ENCODE results near the gene SRXN1.

The SRXN1 gene

DNA sequence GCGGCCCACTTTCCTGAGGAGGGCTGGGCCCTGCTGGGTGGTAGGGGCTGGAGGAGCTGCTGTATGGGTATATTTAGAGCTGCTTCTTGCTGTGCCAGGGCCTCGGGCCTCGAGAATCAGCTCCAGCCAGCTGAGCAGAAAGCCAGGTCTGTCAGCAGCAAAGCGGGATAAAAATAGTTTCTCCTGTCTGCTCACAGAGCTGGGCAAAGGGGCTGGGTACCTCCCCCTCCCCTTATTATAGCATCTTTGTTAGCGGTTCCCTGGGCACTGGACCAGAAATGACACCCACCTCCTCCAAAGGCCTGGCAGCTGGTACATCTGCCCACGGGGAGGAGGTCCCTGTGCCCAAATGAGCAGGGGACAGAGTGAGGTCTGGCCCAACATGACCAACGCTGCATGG is 16.6 kb upstream of the SRXN1 start:
- no peak for DNase-seq (ENCODE audit: low read depth)
- TF ChIP-seq, protein P1, sequence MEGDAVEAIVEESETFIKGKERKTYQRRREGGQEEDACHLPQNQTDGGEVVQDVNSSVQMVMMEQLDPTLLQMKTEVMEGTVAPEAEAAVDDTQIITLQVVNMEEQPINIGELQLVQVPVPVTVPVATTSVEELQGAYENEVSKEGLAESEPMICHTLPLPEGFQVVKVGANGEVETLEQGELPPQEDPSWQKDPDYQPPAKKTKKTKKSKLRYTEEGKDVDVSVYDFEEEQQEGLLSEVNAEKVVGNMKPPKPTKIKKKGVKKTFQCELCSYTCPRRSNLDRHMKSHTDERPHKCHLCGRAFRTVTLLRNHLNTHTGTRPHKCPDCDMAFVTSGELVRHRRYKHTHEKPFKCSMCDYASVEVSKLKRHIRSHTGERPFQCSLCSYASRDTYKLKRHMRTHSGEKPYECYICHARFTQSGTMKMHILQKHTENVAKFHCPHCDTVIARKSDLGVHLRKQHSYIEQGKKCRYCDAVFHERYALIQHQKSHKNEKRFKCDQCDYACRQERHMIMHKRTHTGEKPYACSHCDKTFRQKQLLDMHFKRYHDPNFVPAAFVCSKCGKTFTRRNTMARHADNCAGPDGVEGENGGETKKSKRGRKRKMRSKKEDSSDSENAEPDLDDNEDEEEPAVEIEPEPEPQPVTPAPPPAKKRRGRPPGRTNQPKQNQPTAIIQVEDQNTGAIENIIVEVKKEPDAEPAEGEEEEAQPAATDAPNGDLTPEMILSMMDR (conservative IDR thresholded peaks at IDR 0.05; ENCODE audit: low read depth, low read length) = no peak
- H3K4me3 ChIP-seq (ENCODE audit: low read depth, low read length) = no peak overlapping the region

GRCh38 chr20:668638-669037 is 15.6 kb upstream of the SRXN1 start:
- no peak overlapping the region for H3K4me3 ChIP-seq (ENCODE audit: low read depth, low read length)
- DNase-seq (ENCODE audit: low read depth) = no peak
- TF ChIP-seq, protein P1 (conservative IDR thresholded peaks at IDR 0.05; ENCODE audit: low read depth, low read length) = no peak

GRCh38 chr20:668050-668449 is 15.1 kb upstream of the SRXN1 start:
- no peak overlapping the region for H3K4me3 ChIP-seq (ENCODE audit: low read depth, low read length)
- no peak for DNase-seq (ENCODE audit: low read depth)
- TF ChIP-seq, protein P1 (conservative IDR thresholded peaks at IDR 0.05; ENCODE audit: low read depth, low read length) = no peak

DNA sequence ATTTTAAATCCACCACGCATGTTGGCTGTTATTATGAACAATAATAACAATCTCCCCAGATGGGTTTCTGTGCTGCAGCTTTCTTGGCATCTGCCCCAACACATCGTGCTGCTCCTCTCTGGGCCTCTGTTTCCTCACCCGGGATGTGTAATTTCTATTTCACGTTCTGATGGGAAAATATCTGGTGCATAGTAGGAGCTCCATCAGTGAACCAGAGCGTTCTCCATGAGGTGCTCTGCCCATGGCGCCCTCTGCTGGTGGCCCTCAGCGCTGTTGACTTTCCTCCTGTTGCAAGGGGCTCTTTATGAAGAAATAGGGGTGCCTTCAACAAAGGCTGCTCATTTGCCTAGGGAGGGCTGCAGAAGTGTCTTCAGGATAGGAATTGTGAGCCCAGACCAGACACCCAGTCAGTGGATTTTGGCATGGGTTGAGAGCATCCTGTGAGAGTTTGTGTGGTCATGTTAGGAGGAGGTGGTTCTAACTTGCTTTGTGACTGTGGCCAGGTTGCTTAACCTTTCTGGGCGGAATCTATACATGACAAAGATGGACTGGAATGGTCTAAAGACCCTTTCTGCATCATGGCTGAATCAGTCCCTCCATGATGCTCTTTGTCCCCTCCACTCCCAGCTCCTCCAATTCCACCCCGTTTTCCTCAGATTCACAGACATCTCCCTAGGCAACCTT is 14.5 kb upstream of the SRXN1 start:
- DNase-seq (ENCODE audit: low read depth) = peak; percentile 58
- TF ChIP-seq, protein P1 (conservative IDR thresholded peaks at IDR 0.05; ENCODE audit: low read depth, low read length) = peak; percentile 96
- H3K4me3 ChIP-seq (ENCODE audit: low read depth, low read length) = no peak overlapping the region

- no peak for DNase-seq (ENCODE audit: low read depth)
- TF ChIP-seq, protein P1 (conservative IDR thresholded peaks at IDR 0.05; ENCODE audit: low read depth, low read length) = no peak
- no peak overlapping the region for H3K4me3 ChIP-seq (ENCODE audit: low read depth, low read length)
These were observed 13.9 kb upstream of the SRXN1 start for GRCh38 chr20:666877-667276.

DNA sequence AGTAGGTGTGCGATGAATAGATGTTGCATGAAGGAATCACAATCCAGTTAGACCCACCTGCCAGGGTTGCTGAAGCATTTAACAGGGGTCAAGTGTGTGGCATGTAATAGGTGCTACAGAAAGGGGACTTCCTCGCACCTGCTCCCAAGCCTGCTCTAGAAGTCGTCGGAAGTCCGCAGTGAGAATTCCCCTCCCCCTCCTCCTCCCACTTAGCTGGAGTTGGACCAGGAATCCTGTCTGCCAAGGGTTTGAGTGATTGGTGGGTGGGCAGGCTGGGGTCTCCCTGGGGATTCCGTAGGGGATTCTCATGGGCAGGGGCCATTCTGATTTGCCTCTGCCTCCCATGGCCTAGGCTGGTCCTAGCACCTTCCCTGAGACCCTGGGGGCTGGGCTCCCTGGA is 12.3 kb upstream of the SRXN1 start:
- no peak overlapping the region for H3K4me3 ChIP-seq (ENCODE audit: low read depth, low read length)
- DNase-seq (ENCODE audit: low read depth) = no peak
- TF ChIP-seq, protein P1 (conservative IDR thresholded peaks at IDR 0.05; ENCODE audit: low read depth, low read length) = no peak

DNA sequence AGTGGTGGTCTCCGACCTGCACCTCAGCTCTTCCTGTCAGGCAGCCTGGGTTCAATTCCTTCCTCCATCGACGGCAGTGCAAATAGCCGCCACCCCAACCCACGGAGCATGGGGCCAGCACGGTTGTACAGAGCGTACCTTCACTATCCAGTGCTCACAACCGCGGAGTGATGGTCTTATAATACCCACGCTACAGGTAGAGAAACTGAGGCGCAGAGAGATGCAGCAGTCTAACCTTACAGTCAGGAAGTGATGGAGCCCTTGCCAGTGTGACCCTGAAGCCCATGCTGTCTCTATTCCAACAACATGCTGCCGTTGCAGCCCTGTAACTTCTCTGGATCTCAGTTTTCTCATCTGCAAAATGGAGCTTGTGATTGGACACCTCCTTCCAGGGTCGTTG is 11.6 kb upstream of the SRXN1 start:
- H3K4me3 ChIP-seq (ENCODE audit: low read depth, low read length) = no peak overlapping the region
- TF ChIP-seq, protein P1 (conservative IDR thresholded peaks at IDR 0.05; ENCODE audit: low read depth, low read length) = no peak
- DNase-seq (ENCODE audit: low read depth) = no peak
